Motor neuron (in vitro differentiated cells): Measurements from ENCODE around the gene PDE6B. TPM values are rescaled to one million over a fixed set of nuclear protein-coding genes. Genes with fewer than 3 reads are reported as not detected.
"Not testable (repeated sequence)": the region's sequence is repeated elsewhere in the genome, so short reads cannot be mapped to it uniquely, and the experiment has no call there.

Experiments
- ATAC-seq, 8 experiments: fragments of 200-7000 bp; cut with Tn5 transposase; replicated peaks in 6 of 8; 2 replicates each; pipeline ENCODE4 v1.8.0; 2021; ENCODE audit warnings: mild to moderate bottlenecking in 8 of 8, moderate library complexity in 8 of 8
- H3K27ac ChIP-seq, 2 donors: fragments of 250-450 bp; sonication (Bioruptor Pico); 2 replicates each; pipeline ENCODE4 v1.9.0; 2021; ENCODE audit warnings: antibody characterized with exemption in 2 of 2, mild to moderate bottlenecking in 2 of 2, moderate library complexity in 1 of 2
- H3K4me1 ChIP-seq, 2 donors: fragments of 250-450 bp; sonication (Bioruptor Pico); replicated peaks in 1 of 2; 2 replicates each; pipeline ENCODE4 v1.6.1; 2021; ENCODE audit warnings: antibody characterized with exemption in 2 of 2, mild to moderate bottlenecking in 2 of 2, moderate library complexity in 1 of 2
- H3K4me3 ChIP-seq, 5 donors: fragments of 250-450 bp; sonication (Bioruptor Pico); 2 replicates each; pipeline ENCODE4 v1.9.0; 2021; ENCODE audit warnings: antibody characterized with exemption in 5 of 5, mild to moderate bottlenecking in 5 of 5, moderate library complexity in 4 of 5
- WGBS, 10 experiments: fragments of 450-650 bp; shearing (Covaris generic); methylation state at CpG; one replicate each; pipeline ENCODE4 v1.0.0; 2022; 5-methylcytosine and 5-hydroxymethylcytosine counted together
- in situ Hi-C, 9 experiments: fragments of 400-800 bp; cut with MboI; loops; one replicate each; pipeline ENCODE4 v1.15.0; 2021; ENCODE audit warnings: low sequenced_read_pairs in 9 of 9, low pct_unique_long_range_greater_than_20kb in 2 of 9; ENCODE audit not compliant: unreplicated experiment in 9 of 9
- total RNA-seq, 8 experiments: library from RNA; unstranded; fragments of 300-600 nt; gene quantifications; 2 replicates each; pipeline versions ENCODE4 v1.2.3 to v1.2.4, GENCODE V29; 2022

Gene PDE6B
- total RNA-seq, 8 experiments from 2014 or later, result 3.8 to 6.4 (median 4.9) TPM

DNA sequence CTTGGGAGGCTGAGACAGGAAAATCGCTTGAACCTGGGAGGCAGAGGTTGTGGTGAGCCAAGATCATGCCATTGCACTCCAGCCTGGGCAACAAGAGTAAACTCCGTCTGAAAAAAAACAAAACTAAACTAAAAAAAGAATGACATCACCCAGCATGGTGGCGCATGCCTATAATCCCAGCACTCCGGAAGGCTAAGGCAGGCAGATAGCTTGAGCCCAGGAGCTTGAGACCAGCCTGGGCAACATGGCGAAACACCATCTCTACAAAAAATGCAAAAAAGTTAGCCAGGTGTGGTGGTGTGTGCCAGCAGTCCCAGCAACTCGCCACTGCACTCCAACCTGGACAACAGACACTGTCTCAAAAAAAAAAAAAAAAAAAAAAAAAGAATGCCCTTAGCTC lies 17.0 kb downstream of the PDE6B start:
- ATAC-seq, H3K4me3 ChIP-seq, H3K27ac ChIP-seq, in situ Hi-C loops, H3K4me1 ChIP-seq: not testable (repeated sequence)
- 20 to 84% (median 63%) methylated on average over 1 to 6 of the region's 6 CpGs for WGBS, 10 experiments

DNA sequence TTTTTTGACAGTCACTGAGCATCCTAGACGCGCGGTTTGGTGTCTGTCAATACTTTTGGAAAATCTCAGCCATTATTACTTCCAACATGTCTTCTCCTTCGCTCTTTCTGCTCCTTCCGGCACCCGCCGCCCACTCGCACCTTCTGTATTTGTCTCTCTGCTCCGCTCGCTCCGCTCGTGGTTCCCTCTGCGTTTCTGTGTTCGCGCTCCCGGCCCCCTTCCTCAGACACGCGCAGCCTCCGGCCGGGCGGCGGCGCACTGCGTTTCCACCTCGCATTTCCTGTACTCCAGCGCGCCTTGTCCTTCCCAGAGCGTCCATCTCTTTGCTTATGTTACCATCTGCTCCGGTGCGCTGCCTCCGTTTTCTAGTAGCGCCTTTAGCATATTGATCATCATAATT lies 21.1 kb downstream of the PDE6B start:
- Histone ChIP-seq H3K4me1 (peaks cover 0 to 6% of the 10 kb centered on the region in 2 donors), H3K27ac (no peak overlapping the region), H3K4me3 (peak overlapping the region in 3 of 5 donors; percentile 28 to 37 (median 36))
- peak in 2 of 8 experiments; percentile 32 to 41 for ATAC-seq
- in situ Hi-C loops, result no loop called here
- WGBS, 10 experiments, result 31 to 98% (median 79%) methylated on average over 4 to 32 of the region's 32 CpGs

DNA sequence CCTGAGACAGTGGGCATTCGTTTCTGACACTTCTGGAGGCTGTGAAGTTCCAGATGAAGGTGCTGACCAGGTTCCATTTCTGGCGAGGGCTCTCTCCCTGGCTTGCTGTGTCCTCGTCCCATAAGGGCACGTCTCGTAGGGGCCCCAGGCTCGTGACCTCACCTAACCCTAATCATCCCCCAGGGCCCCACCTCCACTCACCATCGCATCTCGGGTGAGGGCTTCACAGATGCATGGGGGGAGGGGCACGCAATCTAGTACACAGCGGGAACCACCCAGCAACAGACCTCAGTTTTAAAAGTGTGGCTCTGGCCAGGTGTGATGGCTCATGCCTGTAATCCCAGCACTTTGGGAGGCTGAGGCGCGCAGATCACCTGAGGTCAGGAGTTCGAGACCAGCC lies 22.1 kb downstream of the PDE6B start:
- H3K4me1 ChIP-seq, result peaks cover 0 to 14% of the 10 kb centered on the region in 2 donors
- in situ Hi-C loops, result no loop called here
- H3K4me3 ChIP-seq, result no peak overlapping the region
- no peak for ATAC-seq
- H3K27ac ChIP-seq, result no peak overlapping the region
- 71 to 100% (median 91%) methylated on average over 1 to 4 of the region's 13 CpGs; no CpG with 5 or more reads in 4 of the 10 experiments for WGBS, 10 experiments

DNA sequence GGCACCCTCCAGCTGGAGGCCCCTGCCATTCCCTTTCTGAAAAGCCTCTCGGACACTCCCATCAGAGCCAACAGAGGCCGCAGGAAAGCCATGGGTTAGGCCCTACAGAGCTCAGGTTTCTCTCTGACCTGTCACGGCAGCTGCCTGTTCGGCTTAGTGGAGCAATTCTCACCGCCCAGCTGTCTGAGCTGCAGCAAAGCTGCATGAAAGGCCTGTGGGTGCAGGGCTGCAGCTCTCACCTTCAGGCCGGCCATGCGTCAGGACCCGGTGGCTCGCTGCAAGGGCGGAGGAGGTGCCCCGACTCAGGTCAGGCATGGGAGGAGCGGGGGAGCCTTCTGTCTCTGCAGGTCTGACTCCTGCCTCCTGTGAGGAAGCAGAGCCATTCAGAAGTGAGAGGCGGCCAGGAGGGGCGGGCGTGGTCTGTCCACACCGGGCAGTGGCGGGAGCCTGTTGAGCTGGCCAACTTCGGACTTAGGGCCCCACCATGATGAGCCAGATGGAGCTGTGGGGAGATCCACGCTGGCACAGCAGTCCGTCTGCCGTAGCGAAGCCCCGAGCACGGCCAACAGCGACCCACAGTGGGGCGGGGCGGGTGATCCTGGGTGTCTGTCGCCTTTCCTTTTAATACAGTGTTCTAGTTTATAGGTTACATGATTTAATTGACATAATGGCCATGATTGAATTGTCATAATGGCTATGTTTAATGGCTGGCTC lies 23.4 kb downstream of the PDE6B start:
- ATAC-seq, result peak in 2 of 8 experiments; percentile 58 to 75
- no peak overlapping the region for H3K27ac ChIP-seq
- 40 to 60% (median 52%) methylated on average over 1 to 15 of the region's 28 CpGs; no CpG with 5 or more reads in 7 of the 10 experiments for WGBS, 10 experiments
- H3K4me1 ChIP-seq, result peaks cover 0 to 14% of the 10 kb centered on the region in 2 donors
- in situ Hi-C loops, result no loop called here
- H3K4me3 ChIP-seq, result no peak overlapping the region

DNA sequence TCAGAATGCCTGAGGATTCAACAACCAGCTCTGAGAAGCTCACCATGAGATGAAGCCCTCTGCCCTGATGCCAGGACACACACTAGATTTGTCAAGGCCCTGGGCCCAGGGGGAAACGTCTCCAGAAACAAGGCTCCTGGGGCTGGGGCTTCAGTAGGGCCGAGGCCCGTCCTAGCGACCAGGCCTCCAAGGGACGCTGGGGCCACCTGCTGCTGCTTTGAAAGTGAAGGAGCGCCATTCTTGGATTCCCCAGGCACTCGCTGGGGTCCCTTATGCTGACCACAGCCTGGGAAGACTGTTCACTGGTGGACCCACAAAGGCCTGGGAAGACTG lies 23.9 kb downstream of the PDE6B start:
- in situ Hi-C loops, result no loop called here
- Histone ChIP-seq H3K27ac (no peak overlapping the region), H3K4me1 (peaks cover 0 to 14% of the 10 kb centered on the region in 2 donors), H3K4me3 (no peak overlapping the region)
- WGBS, 10 experiments, result 20 to 82% methylated on average over 3 to 5 of the region's 7 CpGs; no CpG with 5 or more reads in 8 of the 10 experiments
- no peak for ATAC-seq

DNA sequence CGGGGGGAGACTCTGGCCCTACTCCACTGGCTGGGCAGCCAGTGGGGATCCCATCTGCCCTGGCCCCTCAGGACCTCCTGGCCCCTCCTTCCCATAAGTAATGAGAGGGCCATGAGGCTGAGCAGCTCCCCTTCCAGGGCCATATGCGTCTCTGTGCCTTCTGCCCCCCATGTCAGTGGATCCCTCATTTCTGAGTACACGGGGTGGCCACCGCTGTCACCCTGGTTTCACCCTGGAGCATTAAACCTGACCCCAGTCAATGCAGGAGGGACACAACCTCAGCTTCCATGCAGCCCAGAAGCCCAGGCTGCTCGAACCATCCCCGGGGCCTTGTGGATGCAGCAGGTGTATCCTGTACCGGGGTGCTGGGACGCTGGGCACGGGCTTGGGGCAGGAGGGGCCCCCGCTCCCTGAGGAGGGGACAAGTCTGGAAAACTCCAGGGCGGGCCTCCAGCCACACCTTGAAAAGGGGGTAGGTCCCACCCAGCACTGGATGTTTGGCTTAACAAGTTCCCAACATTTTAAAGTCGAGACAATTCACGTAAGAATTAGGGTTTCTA lies 24.5 kb downstream of the PDE6B start:
- Histone ChIP-seq H3K4me1 (peaks cover 0 to 14% of the 10 kb centered on the region in 2 donors), H3K27ac (no peak overlapping the region), H3K4me3 (no peak overlapping the region)
- in situ Hi-C loops, result no loop called here
- 72 to 90% (median 89%) methylated on average over 3 to 6 of the region's 13 CpGs; no CpG with 5 or more reads in 7 of the 10 experiments for WGBS, 10 experiments
- ATAC-seq, result no peak

DNA sequence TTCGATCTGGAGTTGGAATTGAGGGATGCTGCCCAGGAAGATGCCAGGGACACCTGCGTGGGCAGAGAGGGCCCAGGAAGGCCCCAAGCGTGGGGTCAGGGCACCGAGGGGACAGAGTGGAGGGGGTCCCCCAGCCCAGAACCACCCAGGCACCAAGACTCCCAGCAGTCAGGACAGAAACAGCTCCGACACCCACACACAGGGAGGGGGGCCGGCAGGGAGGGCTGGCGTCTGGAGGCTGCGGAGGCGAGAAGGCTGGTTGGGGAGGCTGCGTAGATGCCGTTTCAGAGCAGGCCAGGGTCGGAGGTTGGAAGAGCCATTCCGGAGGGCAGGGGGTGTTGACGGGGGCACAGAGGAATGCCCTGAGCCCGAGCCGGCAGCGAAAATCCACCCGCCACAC lies 25.1 kb downstream of the PDE6B start:
- ATAC-seq, result no peak
- WGBS, 10 experiments, result 81% methylated on average over 6 of the region's 18 CpGs; no CpG with 5 or more reads in 9 of the 10 experiments
- in situ Hi-C loops, result no loop called here
- H3K27ac ChIP-seq, result no peak overlapping the region
- peaks cover 0 to 19% of the 10 kb centered on the region in 2 donors for H3K4me1 ChIP-seq
- H3K4me3 ChIP-seq, result no peak overlapping the region

DNA sequence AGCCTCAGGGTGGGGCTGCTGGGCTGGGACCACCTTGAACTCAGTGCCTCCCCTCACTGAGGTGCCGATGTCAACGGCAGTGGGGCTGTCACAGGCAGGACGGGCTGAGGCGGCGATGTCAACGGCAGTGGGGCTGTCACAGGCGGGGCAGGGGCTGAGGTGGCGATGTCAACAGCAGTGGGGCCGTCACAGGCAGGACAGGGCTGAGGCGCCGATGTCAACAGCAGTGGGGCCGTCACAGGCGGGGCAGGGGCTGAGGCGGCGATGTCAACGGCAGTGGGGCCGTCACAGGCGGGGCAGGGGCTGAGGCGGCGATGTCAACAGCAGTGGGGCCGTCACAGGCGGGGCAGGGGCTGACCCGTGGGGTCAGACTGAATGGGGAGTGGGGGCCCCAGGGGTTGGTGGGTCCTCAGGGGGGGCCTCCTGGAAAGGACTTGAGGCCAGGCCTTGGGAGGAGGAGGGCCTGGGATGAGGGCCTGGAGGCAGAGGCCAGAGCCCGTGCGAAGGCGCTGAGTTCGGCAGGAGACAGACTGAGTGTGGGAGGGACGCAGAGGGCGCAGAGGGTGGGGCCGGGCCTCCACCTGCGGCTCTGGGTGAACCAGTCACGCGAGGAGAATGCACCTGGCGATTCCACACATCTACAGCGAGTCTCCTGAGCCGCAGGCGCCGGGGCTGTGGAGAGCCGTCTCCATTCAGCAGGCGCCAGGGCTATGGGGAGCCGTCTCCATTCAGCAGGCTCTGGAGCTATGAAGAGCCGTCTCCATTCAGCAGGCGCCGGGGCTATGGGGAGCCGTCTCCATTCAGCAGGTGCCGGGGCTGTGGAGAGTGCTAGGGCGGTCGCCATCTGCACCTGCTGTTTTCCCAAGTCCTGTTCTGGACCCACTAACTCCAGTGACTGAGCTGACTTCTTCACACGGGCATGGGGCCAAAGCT lies 25.8 kb downstream of the PDE6B start:
- in situ Hi-C loops, result no loop called here
- WGBS, 10 experiments, result 0 to 100% (median 55%) methylated on average over 1 to 4 of the region's 49 CpGs; no CpG with 5 or more reads in 7 of the 10 experiments
- peaks cover 0 to 24% of the 10 kb centered on the region in 2 donors for H3K4me1 ChIP-seq
- no peak overlapping the region for H3K27ac ChIP-seq
- H3K4me3 ChIP-seq, result no peak overlapping the region
- ATAC-seq, result peak in 6 of 8 experiments; percentile 18 to 78 (median 69)

DNA sequence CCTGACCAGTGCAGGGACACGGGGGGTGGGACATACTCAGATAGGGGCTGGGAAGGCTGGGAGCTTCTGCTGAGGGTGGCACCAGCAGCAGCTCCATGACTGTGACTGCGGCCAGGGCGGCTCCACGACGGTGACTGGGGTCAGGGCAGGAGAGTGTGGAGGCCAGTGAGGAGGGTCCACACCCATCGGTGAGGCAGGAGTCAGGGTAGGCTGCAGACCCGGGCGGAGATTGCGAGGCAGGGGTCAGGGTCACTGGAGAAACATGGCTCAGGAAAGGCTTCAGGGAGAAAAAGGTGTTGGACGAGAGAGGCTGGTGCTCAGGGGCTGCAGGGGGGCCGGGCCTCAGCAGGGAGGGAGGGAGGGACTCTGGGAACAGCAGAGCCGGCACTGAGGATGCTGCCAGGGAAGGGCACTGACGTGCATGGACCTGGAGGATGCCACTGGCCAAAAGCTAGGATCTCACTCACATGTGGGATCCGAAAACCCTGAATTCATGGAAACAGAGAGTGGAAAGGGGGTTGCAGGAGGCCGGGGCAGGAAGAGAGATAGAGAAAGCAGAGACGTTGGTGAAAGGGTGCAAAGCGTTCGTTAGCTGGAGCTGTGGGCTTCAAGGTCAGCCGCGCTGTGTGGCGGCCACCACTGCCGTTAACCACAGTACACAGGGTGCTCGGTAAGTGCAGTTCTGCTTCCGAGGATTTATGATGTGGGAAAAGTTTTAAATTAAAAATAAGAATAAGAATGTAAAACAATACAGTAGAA lies 26.7 kb downstream of the PDE6B start:
- no peak overlapping the region for H3K27ac ChIP-seq
- WGBS, 10 experiments, result 40 to 93% (median 74%) methylated on average over 1 to 8 of the region's 24 CpGs; no CpG with 5 or more reads in 4 of the 10 experiments
- ATAC-seq, result peak in 1 of 8 experiments; percentile 2
- peaks cover 3 to 24% of the 10 kb centered on the region in 2 donors for H3K4me1 ChIP-seq
- in situ Hi-C loops, result no loop called here
- no peak overlapping the region for H3K4me3 ChIP-seq

DNA sequence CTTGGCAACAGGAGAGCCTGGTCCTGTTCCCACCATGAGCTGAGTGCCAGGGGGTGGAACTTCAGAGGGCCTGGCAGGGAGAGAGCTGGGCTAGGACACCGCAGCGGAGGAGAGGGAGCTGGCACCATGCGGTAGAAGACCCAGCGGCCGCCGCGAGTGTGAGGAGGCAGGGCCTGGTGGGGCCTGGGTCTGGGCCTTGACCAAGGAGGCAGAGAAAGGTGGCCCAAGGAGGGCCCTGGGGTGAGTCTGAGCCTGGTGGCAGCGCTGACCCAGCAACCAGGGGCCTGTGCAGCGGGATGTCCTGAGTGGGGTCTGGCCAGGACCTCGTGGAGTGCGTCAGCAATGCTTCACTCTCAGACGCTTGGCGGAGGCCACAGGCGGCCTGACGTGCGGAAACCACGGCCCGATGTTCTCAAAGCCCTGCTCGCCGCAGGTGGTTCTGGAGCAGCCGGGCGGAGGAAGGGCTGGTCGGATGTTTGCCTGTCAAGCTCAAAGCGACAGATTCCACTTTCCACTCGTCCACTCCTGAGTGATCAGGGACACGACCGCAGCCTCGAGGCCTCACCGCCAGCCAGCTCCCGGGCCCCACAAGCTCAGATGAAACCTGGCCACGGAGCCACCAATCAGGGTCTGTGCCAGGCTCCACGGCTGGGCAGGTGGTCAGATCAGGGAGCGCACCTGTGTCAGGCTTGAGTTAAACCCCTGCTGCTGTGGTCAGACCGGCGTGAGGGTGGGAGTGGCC lies 27.9 kb downstream of the PDE6B start:
- in situ Hi-C loops, result no loop called here
- H3K27ac ChIP-seq, result no peak overlapping the region
- no peak for ATAC-seq
- 13 to 100% (median 80%) methylated on average over 1 to 11 of the region's 35 CpGs; no CpG with 5 or more reads in 4 of the 10 experiments for WGBS, 10 experiments
- no peak overlapping the region for H3K4me3 ChIP-seq
- peaks cover 3 to 24% of the 10 kb centered on the region in 2 donors for H3K4me1 ChIP-seq

DNA sequence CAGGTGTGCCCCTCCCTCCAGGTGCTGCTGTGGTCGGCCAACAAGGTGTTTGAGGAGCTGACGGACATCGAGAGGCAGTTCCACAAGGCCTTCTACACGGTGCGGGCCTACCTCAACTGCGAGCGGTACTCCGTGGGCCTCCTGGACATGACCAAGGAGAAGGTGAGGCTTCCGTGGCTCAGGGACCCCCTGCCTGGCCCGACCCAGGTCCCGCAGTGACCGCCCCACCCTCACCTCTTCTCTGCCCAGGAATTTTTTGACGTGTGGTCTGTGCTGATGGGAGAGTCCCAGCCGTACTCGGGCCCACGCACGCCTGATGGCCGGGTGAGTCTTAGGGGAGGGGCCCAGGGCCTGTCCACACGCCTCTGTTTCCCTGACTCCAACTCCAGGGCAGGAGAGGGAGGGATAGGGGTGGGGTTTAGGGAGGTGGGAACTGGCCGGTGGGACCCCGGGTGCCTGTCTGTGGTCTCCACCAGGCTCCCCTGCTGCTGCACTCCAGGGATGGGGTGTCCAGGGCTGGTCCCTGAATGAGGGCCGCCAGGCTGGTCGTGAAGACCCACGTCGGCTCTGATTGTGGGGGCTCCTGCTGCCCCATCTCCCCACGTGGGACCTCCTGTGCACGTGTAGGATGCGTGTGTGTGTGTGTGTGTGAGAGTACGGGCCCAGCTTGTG lies 28.6 kb downstream of the PDE6B start:
- in situ Hi-C loops, result no loop called here

More for the DNA sequence above, 28.6 kb downstream of the PDE6B start:
- ATAC-seq, result no peak
- no peak overlapping the region for H3K27ac ChIP-seq
- H3K4me1 ChIP-seq, result peaks cover 3 to 24% of the 10 kb centered on the region in 2 donors
- 60 to 100% (median 100%) methylated on average over 1 to 2 of the region's 29 CpGs; no CpG with 5 or more reads in 7 of the 10 experiments for WGBS, 10 experiments
- no peak overlapping the region for H3K4me3 ChIP-seq
